ACC112 (cell line): ENCODE data around the gene MED8.

Source experiments
- H2AFZ ChIP-seq: fragments of 200-600 bp; sonication (generic); one replicate; pipeline ENCODE4 v1.6.0; 2017; ENCODE audit warnings: antibody characterized with exemption, low read length; ENCODE audit not compliant: unreplicated experiment
- H3K27ac ChIP-seq: fragments of 200-600 bp; sonication (generic); 2 replicates; pipeline ENCODE4 v1.5.1; 2014; ENCODE audit warnings: low read depth, mild to moderate bottlenecking, antibody characterized with exemption, low read length, moderate library complexity
- H3K27me3 ChIP-seq: fragments of 200-600 bp; sonication (generic); 2 replicates; pipeline ENCODE4 v1.6.1; 2014; ENCODE audit warnings: mild to moderate bottlenecking, antibody characterized with exemption, low read length, moderate library complexity, mixed read lengths; ENCODE audit not compliant: insufficient read depth
- H3K36me3 ChIP-seq: fragments of 200-600 bp; sonication (generic); 2 replicates; pipeline ENCODE4 v1.6.1; 2016; ENCODE audit warnings: mild to moderate bottlenecking, antibody characterized with exemption, low read length, moderate library complexity, mixed read lengths; ENCODE audit not compliant: insufficient read depth
- H3K4me1 ChIP-seq: fragments of 200-600 bp; sonication (generic); one replicate; pipeline ENCODE4 v1.6.1; 2016; ENCODE audit warnings: low read length, mixed read lengths; ENCODE audit not compliant: insufficient read depth, unreplicated experiment, control insufficient read depth
- H3K4me3 ChIP-seq: fragments of 200-600 bp; sonication (generic); 2 replicates; pipeline ENCODE4 v1.5.1; 2014; ENCODE audit warnings: mild to moderate bottlenecking, low read depth, low read length
- H3K79me2 ChIP-seq: fragments of 200-600 bp; sonication (generic); one replicate; pipeline ENCODE4 v1.6.0; 2016; ENCODE audit warnings: low read length; ENCODE audit not compliant: control insufficient read depth, unreplicated experiment, insufficient read depth

Gene MED8

GRCh38 chr1:43389326-43390313, at the start of gene MED8, which contains the start of gene SZT2:
Gene MED8, minus strand, starts transcription at chr1:43389800. Its CDS starts 36 bp downstream, at chr1:43389764.
Gene SZT2, plus strand, starts transcription at chr1:43389899. Its CDS starts 70 bp downstream, at chr1:43389969.
- H3K27ac ChIP-seq: peak within 1 kb of the TSS; percentile 53
- no peaks in the 10 kb centered on the region for H3K27me3 ChIP-seq
- H2AFZ ChIP-seq: peak within 1 kb of the TSS; percentile 85
- peak within 1 kb of the TSS; percentile 95 for H3K4me3 ChIP-seq
- H3K79me2 ChIP-seq: peaks cover 59% of the 10 kb centered on the region
- peaks cover 21% of the 10 kb centered on the region for H3K4me1 ChIP-seq
- peaks cover 27% of the 10 kb centered on the region for H3K36me3 ChIP-seq

GRCh38 chr1:43438953-43439581, 49.5 kb upstream of the MED8 start:
- Histone ChIP-seq H2AFZ (no peak overlapping the region), H3K27me3 (no peaks in the 10 kb centered on the region), H3K79me2 (no peaks in the 10 kb centered on the region), H3K27ac (no peak overlapping the region), H3K4me1 (no peaks in the 10 kb centered on the region), H3K36me3 (peaks cover 6% of the 10 kb centered on the region; the same call in 1 of the 2 replicates), H3K4me3 (no peak overlapping the region)

GRCh38 chr1:43438576-43438952, 49.0 kb upstream of the MED8 start:
- Histone ChIP-seq H3K4me3 (no peak overlapping the region), H2AFZ (no peak overlapping the region), H3K4me1 (no peaks in the 10 kb centered on the region), H3K79me2 (no peaks in the 10 kb centered on the region), H3K27ac (no peak overlapping the region), H3K36me3 (peaks cover 6% of the 10 kb centered on the region; the same call in 1 of the 2 replicates), H3K27me3 (no peaks in the 10 kb centered on the region)

- no peaks in the 10 kb centered on the region for H3K4me1 ChIP-seq
- peaks cover 6% of the 10 kb centered on the region; the same call in 1 of the 2 replicates for H3K36me3 ChIP-seq
- H3K4me3 ChIP-seq: no peak overlapping the region
- H3K79me2 ChIP-seq: no peaks in the 10 kb centered on the region
- no peak overlapping the region for H3K27ac ChIP-seq
- no peak overlapping the region for H2AFZ ChIP-seq
- no peaks in the 10 kb centered on the region for H3K27me3 ChIP-seq
These were observed 48.4 kb upstream of the MED8 start for GRCh38 chr1:43438006-43438405.

GRCh38 chr1:43437031-43437973, 47.7 kb upstream of the MED8 start:
- peaks cover 9% of the 10 kb centered on the region; the same call in 1 of the 2 replicates for H3K36me3 ChIP-seq
- no peak overlapping the region for H2AFZ ChIP-seq
- no peaks in the 10 kb centered on the region for H3K27me3 ChIP-seq
- H3K27ac ChIP-seq: no peak overlapping the region
- no peaks in the 10 kb centered on the region for H3K79me2 ChIP-seq
- no peaks in the 10 kb centered on the region for H3K4me1 ChIP-seq
- no peak overlapping the region for H3K4me3 ChIP-seq

GRCh38 chr1:43436371-43436770, 46.8 kb upstream of the MED8 start:
- H3K79me2 ChIP-seq: no peaks in the 10 kb centered on the region
- no peaks in the 10 kb centered on the region for H3K27me3 ChIP-seq
- no peak overlapping the region for H3K27ac ChIP-seq
- H3K36me3 ChIP-seq: peaks cover 14% of the 10 kb centered on the region
- H3K4me1 ChIP-seq: no peaks in the 10 kb centered on the region
- no peak overlapping the region for H2AFZ ChIP-seq
- H3K4me3 ChIP-seq: no peak overlapping the region

GRCh38 chr1:43435146-43436145, 45.8 kb upstream of the MED8 start:
- Histone ChIP-seq H3K4me3 (no peak overlapping the region), H3K4me1 (no peaks in the 10 kb centered on the region), H3K36me3 (peaks cover 17% of the 10 kb centered on the region), H3K27me3 (no peaks in the 10 kb centered on the region), H3K27ac (no peak overlapping the region), H2AFZ (no peak overlapping the region), H3K79me2 (no peaks in the 10 kb centered on the region)

GRCh38 chr1:43434256-43434655, 44.7 kb upstream of the MED8 start:
- H2AFZ ChIP-seq: no peak overlapping the region
- no peak overlapping the region for H3K4me3 ChIP-seq
- H3K27me3 ChIP-seq: no peaks in the 10 kb centered on the region
- H3K79me2 ChIP-seq: no peaks in the 10 kb centered on the region
- no peaks in the 10 kb centered on the region for H3K4me1 ChIP-seq
- no peak overlapping the region for H3K27ac ChIP-seq
- H3K36me3 ChIP-seq: peaks cover 14% of the 10 kb centered on the region

- peaks cover 17% of the 10 kb centered on the region for H3K36me3 ChIP-seq
- no peaks in the 10 kb centered on the region for H3K79me2 ChIP-seq
- no peaks in the 10 kb centered on the region for H3K4me1 ChIP-seq
- H3K27me3 ChIP-seq: no peaks in the 10 kb centered on the region
- H3K4me3 ChIP-seq: no peak overlapping the region
- no peak overlapping the region for H3K27ac ChIP-seq
- no peak overlapping the region for H2AFZ ChIP-seq
These were observed 43.3 kb upstream of the MED8 start for GRCh38 chr1:43432907-43433306.
